HepG2 (cell line): Measurements from ENCODE around the gene NFIC. TPM values are rescaled to one million over a fixed set of nuclear protein-coding genes. Genes with fewer than 3 reads are reported as not detected.

Experiments
- AGO1 ChIP-seq: fragments of 200-400 bp; formaldehyde crosslinking; IDR thresholded peaks from 2 replicates; pipeline ENCODE4 v1.6.1; 2017; ENCODE audit warnings: mild to moderate bottlenecking, low read depth, low read length, moderate library complexity; ENCODE audit not compliant: poor library complexity, severe bottlenecking
- AKAP8 ChIP-seq: sonication (generic); formaldehyde crosslinking; IDR thresholded peaks from 2 replicates; pipeline ENCODE4 v1.5.1; 2020; ENCODE audit warnings: mild to moderate bottlenecking, missing genetic modification reagents
- ATF5 ChIP-seq: sonication (generic); formaldehyde crosslinking; IDR thresholded peaks from 2 replicates; pipeline ENCODE4 v1.4.0; 2020; ENCODE audit warnings: mild to moderate bottlenecking, low read depth, missing genetic modification reagents
- ATM ChIP-seq: fragments of 450-650 bp; IDR thresholded peaks from 2 replicates; pipeline ENCODE4 v1.7.1; 2017; ENCODE audit warnings: mild to moderate bottlenecking, borderline replicate concordance
- EEA1 ChIP-seq: sonication (generic); formaldehyde crosslinking; IDR thresholded peaks from 2 replicates; pipeline ENCODE4 v1.5.1; 2020; ENCODE audit warnings: mild to moderate bottlenecking, missing genetic modification reagents, borderline replicate concordance
- ELF3 ChIP-seq: IDR thresholded peaks from 2 replicates; pipeline ENCODE4 v1.6.1; 2016; ENCODE audit warnings: missing genetic modification reagents, missing compliant biosample characterization
- FIP1L1 ChIP-seq: fragments of 200-400 bp; formaldehyde crosslinking; IDR thresholded peaks from 2 replicates; pipeline ENCODE4 v1.6.1; 2018; ENCODE audit warnings: low read depth, mild to moderate bottlenecking, low read length, moderate library complexity, borderline replicate concordance; ENCODE audit not compliant: insufficient read depth
- HMGA1 ChIP-seq: sonication (generic); formaldehyde crosslinking; conservative IDR thresholded peaks from 2 replicates; pipeline ENCODE4 v1.4.0; 2020; ENCODE audit warnings: missing genetic modification reagents
- HNF4G ChIP-seq, 2 experiments: sonication (generic) in 1 of 2; formaldehyde crosslinking in 1 of 2; IDR thresholded peaks; 2 replicates each; pipeline versions ENCODE4 v1.4.0 to v1.6.1; 2011 to 2020; ENCODE audit warnings: borderline replicate concordance in 2 of 2, low read depth in 2 of 2, mild to moderate bottlenecking in 2 of 2, low read length in 1 of 2, missing genetic modification reagents in 1 of 2, moderate library complexity in 1 of 2
- MAFK ChIP-seq, 2 experiments: IDR thresholded peaks in 1 of 2; conservative IDR thresholded peaks in 1 of 2; 2 replicates each; pipeline ENCODE4 v1.6.1; 2011; ENCODE audit warnings: improper control_type of control experiment in 2 of 2, low read length in 2 of 2
- MXD4 ChIP-seq: IDR thresholded peaks from 2 replicates; pipeline ENCODE4 v1.6.1; 2016; ENCODE audit warnings: mild to moderate bottlenecking, missing biosample characterization, missing genetic modification reagents
- STAG1 ChIP-seq: sonication (generic); formaldehyde crosslinking; IDR thresholded peaks from 2 replicates; pipeline ENCODE4 v1.4.0; 2020; ENCODE audit warnings: missing genetic modification reagents
- TBP ChIP-seq: sonication (generic); formaldehyde crosslinking; IDR thresholded peaks from 2 replicates; pipeline ENCODE4 v1.5.0; 2020; ENCODE audit warnings: missing genetic modification reagents
- TFDP1 ChIP-seq: IDR thresholded peaks from 2 replicates; pipeline ENCODE4 v1.6.1; 2016; ENCODE audit warnings: missing compliant biosample characterization, missing genetic modification reagents, borderline replicate concordance
- TRAFD1 ChIP-seq: sonication (generic); formaldehyde crosslinking; IDR thresholded peaks from 2 replicates; pipeline ENCODE4 v1.5.1; 2020; ENCODE audit warnings: missing genetic modification reagents, mild to moderate bottlenecking, borderline replicate concordance
- ZFP41 ChIP-seq: sonication (generic); formaldehyde crosslinking; IDR thresholded peaks from 2 replicates; pipeline ENCODE4 v1.4.0; 2020; ENCODE audit warnings: mild to moderate bottlenecking, missing genetic modification reagents, borderline replicate concordance
- ZNF335 ChIP-seq: sonication (generic); formaldehyde crosslinking; IDR thresholded peaks from 2 replicates; pipeline ENCODE4 v1.4.0; 2020; ENCODE audit warnings: missing genetic modification reagents
- ZNF367 ChIP-seq: sonication (generic); formaldehyde crosslinking; IDR thresholded peaks from 2 replicates; pipeline ENCODE4 v1.4.0; 2020; ENCODE audit warnings: missing genetic modification reagents, borderline replicate concordance
- ZNF383 ChIP-seq: sonication (generic); formaldehyde crosslinking; IDR thresholded peaks from 2 replicates; pipeline ENCODE4 v1.4.0; 2020; ENCODE audit warnings: missing genetic modification reagents, mild to moderate bottlenecking, borderline replicate concordance
- ZNF549 ChIP-seq: sonication (generic); formaldehyde crosslinking; IDR thresholded peaks from 2 replicates; pipeline ENCODE4 v1.5.0; 2020; ENCODE audit warnings: missing genetic modification reagents
- ZNF589 ChIP-seq: sonication (generic); formaldehyde crosslinking; conservative IDR thresholded peaks from 2 replicates; pipeline ENCODE4 v1.8.0; 2022; ENCODE audit warnings: mild to moderate bottlenecking, moderate library complexity, missing genetic modification reagents
- ZNF674 ChIP-seq: sonication (generic); formaldehyde crosslinking; IDR thresholded peaks from 2 replicates; pipeline ENCODE4 v1.5.0; 2020; ENCODE audit warnings: low read depth, mild to moderate bottlenecking, missing genetic modification reagents
- ZNF704 ChIP-seq: sonication (generic); formaldehyde crosslinking; IDR thresholded peaks from 2 replicates; pipeline ENCODE4 v1.8.1; 2023; ENCODE audit warnings: mild to moderate bottlenecking, inconsistent platforms, moderate library complexity, missing genetic modification reagents, borderline replicate concordance
- ZNF776 ChIP-seq: sonication (generic); formaldehyde crosslinking; IDR thresholded peaks from 2 replicates; pipeline ENCODE4 v1.4.0; 2020; ENCODE audit warnings: mild to moderate bottlenecking, missing genetic modification reagents
- ZZZ3 ChIP-seq: sonication (generic); formaldehyde crosslinking; IDR thresholded peaks from 2 replicates; pipeline ENCODE4 v1.4.0; 2020; ENCODE audit warnings: missing genetic modification reagents, mild to moderate bottlenecking, borderline replicate concordance
- polyA plus RNA-seq, 8 experiments: library from polyadenylated mRNA; depleted of rRNA in 3 of 8; stranded (reverse) in 7 of 8; unstranded in 1 of 8; fragments of >200 nt; fragmentation: Illumina TruSeq in 4 of 8; extraction: Trizol in 4 of 8; gene quantifications; 2 replicates each; pipeline versions ENCODE4 v1.2.1 to v1.2.3, GENCODE V29; 2011 to 2016; ENCODE audit warnings: low read depth in 4 of 8, missing spikeins in 1 of 8, mixed read lengths in 1 of 8; ENCODE audit not compliant: insufficient read depth in 1 of 8
- total RNA-seq, 5 experiments: library from RNA; depleted of rRNA; stranded (reverse); fragments of >200 nt; fragmentation: Illumina TruSeq; extraction: Trizol; gene quantifications; 2 replicates each; pipeline ENCODE4 v1.2.3, GENCODE V29; 2016; ENCODE audit warnings: low read depth in 1 of 5

Gene NFIC
- total and polyA plus RNA-seq, 2 of the 13 experiments (the other 11 are each of a cell fraction or from before 2014, with no cell fraction given), result 1.3 to 2.5 TPM

- no peak for TF ChIP-seq TRAFD1
- TF ChIP-seq STAG1 (CRISPR knock-in tag), result no peak
- TF ChIP-seq ZFP41, result no peak; the same call in 1 of the 2 replicates
- TF ChIP-seq ZNF589 (CRISPR knock-in tag), result peak; percentile 89
- peak; percentile 65 to 93 for TF ChIP-seq MAFK (conservative IDR thresholded peaks at IDR 0.05 in 1 of 2, IDR thresholded peaks at IDR 0.05 in 1 of 2; ENCODE audit: low read length in 2 of 2)
- no peak for TF ChIP-seq TBP (CRISPR knock-in tag)
- TF ChIP-seq ZNF704 (CRISPR knock-in tag), result no peak; the same call in 1 of the 2 replicates
- no peak for TF ChIP-seq FIP1L1
- TF ChIP-seq ZNF335 (CRISPR knock-in tag), result no peak
- TF ChIP-seq ATF5, result no peak
- no peak for TF ChIP-seq HMGA1
- peak; percentile 89; the same call in 1 of the 2 replicates for TF ChIP-seq ZNF674 (CRISPR knock-in tag)
- peak; percentile 63 for TF ChIP-seq ELF3 (CRISPR knock-in tag)
- TF ChIP-seq HNF4G (IDR thresholded peaks at IDR 0.05; ENCODE audit: borderline replicate concordance, low read depth, low read length), result no peak
- TF ChIP-seq HNF4G (CRISPR knock-in tag; IDR thresholded peaks at IDR 0.05; ENCODE audit: borderline replicate concordance, low read depth), result no peak
- TF ChIP-seq AKAP8, result no peak
- peak; percentile 93 for TF ChIP-seq MXD4
- TF ChIP-seq ZNF549 (CRISPR knock-in tag), result no peak
- no peak for TF ChIP-seq ZNF383 (CRISPR knock-in tag)
- TF ChIP-seq EEA1 (CRISPR knock-in tag), result peak; percentile 77; the same call in 1 of the 2 replicates
- TF ChIP-seq TFDP1, result peak; percentile 66
- no peak for TF ChIP-seq ZZZ3
- no peak for TF ChIP-seq ZNF367 (CRISPR knock-in tag)
- TF ChIP-seq ATM, result no peak
- peak; percentile 67; the same call in 1 of the 2 replicates for TF ChIP-seq ZNF776
- TF ChIP-seq AGO1, result peak; percentile 46
Measured at GRCh38 chr19:3500429-3501101, 134.2 kb downstream of the NFIC start, which contains the start of gene DOHH (continued).
